GM18870 (cell line): ENCODE results near the gene IGSF3.
"Not testable (repeated sequence)": the region's sequence is repeated elsewhere in the genome, so short reads cannot be mapped to it uniquely, and the experiment has no call there.

Experiments used
- ATAC-seq: cut with Tn5 transposase; IDR thresholded peaks from one replicate; pipeline ENCODE4 v1.9.1; 2021; ENCODE audit warnings: moderate library complexity; ENCODE audit not compliant: unreplicated experiment

IGSF3 gene

DNA sequence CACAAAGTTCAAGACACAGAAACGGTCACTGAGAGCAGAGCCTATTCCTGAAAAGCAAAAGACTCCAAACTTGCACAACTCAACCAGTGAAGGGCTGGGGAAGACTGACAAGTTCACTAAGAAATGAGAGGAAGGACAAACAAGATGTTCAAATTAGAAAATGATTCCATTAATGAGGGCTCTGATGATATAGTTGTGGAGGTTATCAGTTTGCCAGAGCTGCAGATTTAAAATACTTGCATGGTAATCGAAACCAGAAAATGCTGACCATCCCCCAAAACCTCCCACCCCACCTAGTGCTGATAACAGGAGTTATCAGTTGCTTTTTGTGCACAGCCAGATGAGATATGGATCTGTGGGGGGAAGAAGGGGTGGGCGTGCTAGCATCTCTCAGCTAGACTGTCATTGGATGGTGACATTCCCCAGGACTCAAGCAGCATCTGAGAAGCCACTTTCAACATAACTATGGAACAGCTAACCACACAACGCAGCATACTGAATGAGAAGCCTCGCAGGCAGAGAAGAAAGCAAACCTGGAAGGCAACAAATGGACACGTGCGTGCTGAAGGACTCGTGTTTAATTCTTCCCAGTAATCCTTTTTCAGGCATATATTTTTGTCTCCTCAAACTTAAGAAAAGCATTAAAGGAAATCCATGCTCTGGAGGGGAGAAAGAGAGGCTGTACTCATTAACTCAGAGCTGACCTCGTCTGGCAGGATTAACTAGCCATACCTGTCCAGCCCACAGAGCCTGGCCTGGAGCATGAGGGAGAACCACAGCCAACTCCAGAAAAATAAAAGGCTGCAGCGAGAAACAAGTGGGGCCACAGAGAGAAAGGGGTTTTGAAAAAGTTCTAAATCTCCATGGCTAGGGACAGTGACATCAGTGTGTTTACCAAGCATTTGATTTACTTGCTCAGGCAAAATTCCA is 35.3 kb downstream of the IGSF3 start:
- ATAC-seq: not testable (repeated sequence)

DNA sequence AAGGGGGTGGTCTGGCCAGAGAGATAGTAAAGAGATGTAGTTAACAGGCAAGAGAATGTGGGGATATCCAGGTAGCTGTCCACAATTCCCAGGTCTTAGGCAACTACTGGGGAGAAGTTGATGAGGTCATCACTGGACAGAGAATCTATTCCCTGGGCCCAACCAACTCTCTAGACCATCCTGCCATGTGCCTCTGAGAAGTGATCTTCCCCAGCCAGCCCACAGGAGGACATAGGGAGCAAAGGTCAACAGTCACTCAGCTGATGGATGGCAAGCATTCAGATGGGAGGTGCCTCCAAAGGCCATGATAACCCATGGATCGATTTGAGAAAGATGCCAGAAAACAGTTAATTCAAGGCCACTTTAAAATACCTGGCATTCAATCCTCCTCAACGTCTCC is 36.0 kb downstream of the IGSF3 start:
- ATAC-seq: not testable (repeated sequence)

DNA sequence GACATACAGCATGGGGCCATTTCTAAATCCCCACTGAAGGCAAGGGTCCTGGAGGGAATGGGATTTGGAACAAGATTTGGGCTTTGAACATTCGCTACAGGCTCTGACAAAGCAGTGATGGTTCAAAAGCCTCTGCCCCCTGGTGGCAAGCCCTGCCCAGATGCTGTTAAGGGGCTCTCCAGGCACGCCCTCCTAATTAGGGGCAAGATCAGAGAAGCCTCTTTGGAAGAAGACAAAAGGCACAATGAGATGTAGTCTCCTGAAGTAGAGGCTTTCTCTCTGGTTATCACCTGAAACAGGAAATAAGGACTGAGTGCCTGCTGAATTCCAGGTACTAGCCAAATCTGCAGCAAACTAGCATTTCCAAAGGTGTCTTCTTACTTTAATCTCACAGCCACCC is 37.5 kb downstream of the IGSF3 start:
- not testable (repeated sequence) for ATAC-seq

DNA sequence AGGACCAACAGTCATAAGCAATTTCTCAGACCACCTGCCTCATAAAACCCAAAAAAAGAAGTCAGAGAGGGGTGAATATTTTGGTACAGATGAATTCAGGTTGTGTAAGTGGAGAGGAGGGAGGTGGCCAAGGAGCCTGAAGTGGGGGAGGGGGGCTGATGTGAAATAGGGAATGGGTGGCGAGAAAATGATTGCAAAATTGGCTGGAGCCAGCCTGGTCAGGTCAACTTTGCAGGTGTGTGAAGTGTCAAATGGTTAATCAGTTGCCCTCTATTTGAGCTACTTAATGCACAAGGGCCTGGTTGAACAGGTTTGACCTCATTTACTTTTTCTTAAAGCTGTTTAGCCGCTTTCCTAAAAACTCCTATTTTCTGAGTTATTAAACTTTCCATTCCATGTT is 38.1 kb downstream of the IGSF3 start:
- ATAC-seq: not testable (repeated sequence)

DNA sequence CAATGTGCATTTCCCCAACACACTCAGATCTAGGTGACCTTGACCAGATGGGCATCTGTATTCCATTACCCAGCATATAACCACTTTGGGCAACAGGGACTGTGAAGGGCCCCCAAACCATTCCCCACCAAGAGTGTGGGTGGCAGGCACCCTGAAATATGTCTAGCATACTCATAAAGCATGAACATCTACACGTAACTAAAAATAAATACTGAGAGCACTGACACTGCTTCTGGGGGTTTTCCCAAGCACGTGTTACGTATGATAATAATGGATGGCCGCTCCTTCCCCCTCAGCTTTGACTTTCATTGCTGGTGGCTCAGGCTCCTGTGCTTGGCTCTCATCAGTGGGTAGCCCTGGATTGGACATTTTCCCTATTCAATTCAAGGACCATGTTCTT is 39.1 kb downstream of the IGSF3 start:
- ATAC-seq: no peak

DNA sequence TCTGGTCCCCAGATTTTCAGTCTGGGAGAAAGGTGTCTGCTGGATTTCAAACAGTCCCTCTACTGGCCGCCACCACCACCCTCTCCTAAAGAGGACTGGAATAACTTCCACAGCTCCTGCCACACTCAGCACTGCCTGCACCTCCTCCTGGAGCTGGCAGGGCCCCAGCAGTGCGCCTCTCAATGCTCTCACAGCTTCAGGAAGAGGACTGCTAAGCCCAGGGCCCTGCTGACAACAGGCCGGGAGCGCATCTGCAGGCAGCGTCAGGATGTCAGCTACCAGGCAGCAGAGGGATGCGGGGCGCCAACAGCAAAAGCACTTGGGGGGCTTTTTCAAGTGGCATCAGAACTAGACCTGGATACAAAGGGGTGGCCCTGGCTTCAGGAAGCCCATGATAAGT is 40.2 kb downstream of the IGSF3 start:
- ATAC-seq: not testable (repeated sequence)

DNA sequence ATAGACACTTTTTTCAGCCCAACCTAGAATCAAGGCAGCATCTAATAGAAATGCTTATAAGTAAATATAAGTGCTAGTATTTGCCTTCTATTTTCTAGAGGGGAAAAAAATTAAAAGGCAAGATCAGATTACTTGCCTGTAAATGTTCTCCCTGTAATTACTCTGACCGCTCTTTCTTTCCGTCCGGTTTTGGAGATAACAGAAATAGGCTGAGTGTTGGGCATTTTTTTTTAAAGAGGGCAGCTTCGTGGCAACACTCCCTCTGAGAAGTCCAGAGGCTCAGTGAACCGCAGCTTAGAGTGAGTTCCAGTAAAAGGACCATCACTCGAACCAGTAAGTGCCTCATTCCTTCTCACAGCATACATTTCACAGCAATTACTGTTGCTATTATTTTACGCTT is 40.6 kb downstream of the IGSF3 start:
- ATAC-seq: not testable (repeated sequence)

DNA sequence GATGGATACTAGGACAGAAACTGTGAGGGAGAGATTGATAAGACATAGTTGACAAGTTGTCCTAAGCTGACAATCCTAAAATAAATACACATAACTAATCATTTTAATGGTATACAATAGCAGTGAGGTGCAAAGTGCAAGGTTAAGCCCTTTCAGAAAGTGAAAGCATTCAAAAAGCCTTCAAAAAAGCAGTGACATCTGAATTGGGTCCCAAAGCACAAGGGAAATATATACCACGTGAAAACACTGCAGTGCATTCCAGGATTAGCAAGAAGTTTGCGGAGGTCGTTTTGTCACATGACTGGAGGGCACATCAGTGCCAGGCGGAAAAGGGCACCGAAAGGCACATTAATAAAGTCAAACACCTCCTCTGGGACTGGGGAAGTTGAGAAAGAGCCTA is 42.4 kb downstream of the IGSF3 start:
- not testable (repeated sequence) for ATAC-seq

DNA sequence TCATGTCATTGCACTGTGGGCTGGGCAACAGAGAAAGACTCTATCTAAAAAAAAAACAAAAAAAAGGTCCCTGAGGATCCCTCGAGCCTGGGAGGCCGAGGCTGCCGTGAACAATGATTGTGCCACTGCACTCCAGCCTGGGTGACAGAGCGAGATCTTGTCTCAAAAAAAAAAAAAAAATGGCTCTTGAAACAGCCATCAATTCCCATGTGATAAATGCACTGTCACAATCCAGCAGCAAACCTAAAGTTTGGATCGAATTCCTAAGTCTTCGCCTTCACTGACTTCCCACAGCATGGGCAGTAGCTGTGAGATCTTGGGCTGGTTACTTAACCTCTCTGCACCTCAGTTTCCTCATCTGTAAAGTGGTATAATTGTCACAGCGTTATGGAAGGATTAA is 43.5 kb downstream of the IGSF3 start:
- no peak for ATAC-seq

- ATAC-seq: not testable (repeated sequence)
Observed at GRCh38 chr1:116622496-116622895, 45.0 kb downstream of the IGSF3 start.

GRCh38 chr1:116621756-116622155 is 45.8 kb downstream of the IGSF3 start:
- ATAC-seq: not testable (repeated sequence)

- not testable (repeated sequence) for ATAC-seq
Observed at GRCh38 chr1:116620392-116620791, 47.1 kb downstream of the IGSF3 start.

DNA sequence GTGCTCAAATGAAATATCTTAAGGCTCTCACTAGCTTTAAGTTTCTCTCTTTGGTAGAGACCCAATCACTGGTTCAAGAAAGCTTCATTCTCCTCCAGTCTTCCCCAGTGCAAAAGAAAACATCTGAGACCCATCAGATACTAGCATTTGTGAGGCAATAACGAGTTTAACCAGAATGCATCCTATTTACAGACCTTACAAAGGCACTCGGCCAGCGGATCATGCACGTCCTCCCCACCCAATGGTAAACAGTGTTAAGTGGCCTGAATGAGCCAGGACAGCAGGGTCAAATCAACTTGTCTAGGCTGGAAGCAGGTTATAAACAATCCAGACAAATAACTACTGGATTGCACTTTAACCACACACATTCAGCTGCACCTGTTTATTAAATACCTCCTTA is 48.4 kb downstream of the IGSF3 start:
- not testable (repeated sequence) for ATAC-seq

- ATAC-seq: not testable (repeated sequence)
Observed at GRCh38 chr1:116617808-116618207, 49.7 kb downstream of the IGSF3 start.

DNA sequence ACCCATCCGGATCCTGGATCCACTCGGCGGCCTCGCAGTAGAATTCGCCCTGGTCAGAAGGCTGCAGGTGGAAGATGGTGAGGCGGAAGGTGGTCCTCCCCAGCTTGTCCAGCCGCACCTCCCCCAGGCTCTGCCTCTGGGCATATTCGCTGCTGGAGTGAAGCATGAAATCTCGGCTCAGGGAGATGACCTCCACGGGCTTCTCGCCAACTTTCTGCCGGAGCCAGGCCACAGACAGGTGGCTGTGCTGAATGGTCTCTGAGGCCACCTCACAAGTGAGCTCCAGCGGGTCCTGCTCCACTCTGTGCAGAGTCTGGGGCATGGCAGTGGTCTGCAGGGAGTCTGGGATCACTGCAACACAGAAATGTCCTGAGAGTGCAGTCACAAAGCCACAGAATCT is 53.7 kb downstream of the IGSF3 start:
- not testable (repeated sequence) for ATAC-seq

DNA sequence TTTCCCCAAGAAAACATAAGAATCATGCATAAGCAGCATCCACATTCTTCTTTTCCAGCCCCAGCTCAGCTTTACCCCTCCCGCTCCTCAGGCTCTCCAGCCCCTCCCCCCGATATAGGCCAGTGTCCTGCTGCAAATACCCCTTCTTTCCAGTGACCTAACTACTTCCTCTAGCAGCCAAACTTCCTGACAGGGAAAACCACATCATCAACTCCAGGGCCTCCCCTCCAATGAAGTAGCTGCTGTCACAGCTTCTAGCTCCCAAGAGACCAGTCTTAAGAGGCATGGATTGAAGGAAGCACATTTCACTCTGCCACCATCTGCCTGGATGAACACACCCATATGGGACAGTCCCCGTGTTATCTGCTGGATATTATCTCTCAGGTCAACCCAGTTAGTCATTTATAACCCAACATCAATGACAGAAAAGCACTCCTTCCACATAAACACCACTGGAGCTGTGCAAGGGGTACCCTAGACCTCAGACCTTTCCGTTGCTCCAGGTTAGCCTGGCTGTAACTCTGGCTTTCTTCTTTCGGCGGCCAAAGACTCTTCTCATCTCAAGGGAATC is 57.6 kb downstream of the IGSF3 start:
- not testable (repeated sequence) for ATAC-seq

GRCh38 chr1:116608841-116609240 is 58.7 kb downstream of the IGSF3 start:
- not testable (repeated sequence) for ATAC-seq

DNA sequence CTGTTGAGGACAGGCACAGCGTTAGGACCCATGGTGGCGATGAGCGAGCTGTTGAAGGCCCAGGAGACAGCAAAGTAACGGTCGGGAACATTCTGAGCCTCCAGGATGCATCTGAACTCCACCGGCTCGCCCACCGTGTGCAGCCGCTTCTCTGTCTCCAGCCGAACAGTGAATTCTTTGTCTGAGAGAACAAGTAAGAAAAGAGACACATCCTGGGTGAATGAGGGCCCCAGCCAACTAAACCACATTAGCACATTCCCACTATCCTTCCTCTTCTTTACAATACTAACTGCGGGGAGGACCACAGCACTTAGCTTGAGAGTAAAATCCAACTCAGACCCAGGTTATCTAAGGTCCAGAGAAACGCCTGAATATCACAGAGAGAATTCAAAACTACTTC is 59.4 kb downstream of the IGSF3 start:
- ATAC-seq: not testable (repeated sequence)

DNA sequence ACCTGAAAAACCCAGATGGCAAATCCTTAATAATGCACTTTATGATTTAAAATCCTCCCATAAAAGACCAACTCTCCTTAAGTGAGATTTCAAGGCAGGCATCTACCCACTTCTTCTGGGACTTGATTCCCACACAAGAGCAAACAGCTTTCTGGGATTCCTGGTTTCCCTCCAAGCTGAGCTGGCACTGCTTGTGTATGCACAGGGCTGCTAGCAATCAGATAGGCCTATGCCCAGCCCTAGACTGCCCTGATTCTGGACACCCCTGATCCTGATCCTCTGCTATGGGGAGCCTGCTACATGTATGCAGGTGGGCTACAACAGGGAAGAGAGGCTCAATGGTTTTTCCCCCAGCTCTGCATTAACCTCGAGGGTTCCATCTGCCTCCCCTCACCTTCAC is 60.1 kb downstream of the IGSF3 start:
- ATAC-seq: not testable (repeated sequence)

DNA sequence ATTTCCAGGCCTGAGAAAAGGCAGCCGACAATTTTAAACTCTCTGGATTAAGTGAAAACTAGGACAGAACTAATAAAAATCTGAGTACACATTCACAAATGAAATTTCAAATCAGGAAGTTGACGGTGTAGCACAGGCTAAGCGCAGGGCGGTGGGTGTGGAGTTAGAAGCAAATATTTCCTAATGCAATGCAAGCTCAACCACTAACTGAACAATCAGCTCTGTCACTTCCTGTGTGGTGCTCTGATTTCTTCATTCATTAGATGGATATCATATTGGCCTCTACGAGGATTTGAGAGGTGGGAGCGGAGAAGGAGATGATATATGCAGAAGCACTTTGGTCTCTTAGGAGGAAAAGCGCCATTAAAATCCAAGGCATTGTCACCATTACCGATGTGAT is 61.5 kb downstream of the IGSF3 start:
- not testable (repeated sequence) for ATAC-seq

GRCh38 chr1:116605315-116605714 is 62.2 kb downstream of the IGSF3 start:
- ATAC-seq: no peak

GRCh38 chr1:116604408-116604807 is 63.1 kb downstream of the IGSF3 start:
- ATAC-seq: not testable (repeated sequence)
